GM15510 (cell line): ENCODE results near the gene RNF157.

Source experiments
- POLR2A ChIP-seq: IDR thresholded peaks from 3 replicates; pipeline ENCODE4 v1.6.1; 2011; ENCODE audit warnings: borderline replicate concordance; ENCODE audit not compliant: insufficient read length; ENCODE audit errors: extremely low read depth

The RNF157 gene

DNA sequence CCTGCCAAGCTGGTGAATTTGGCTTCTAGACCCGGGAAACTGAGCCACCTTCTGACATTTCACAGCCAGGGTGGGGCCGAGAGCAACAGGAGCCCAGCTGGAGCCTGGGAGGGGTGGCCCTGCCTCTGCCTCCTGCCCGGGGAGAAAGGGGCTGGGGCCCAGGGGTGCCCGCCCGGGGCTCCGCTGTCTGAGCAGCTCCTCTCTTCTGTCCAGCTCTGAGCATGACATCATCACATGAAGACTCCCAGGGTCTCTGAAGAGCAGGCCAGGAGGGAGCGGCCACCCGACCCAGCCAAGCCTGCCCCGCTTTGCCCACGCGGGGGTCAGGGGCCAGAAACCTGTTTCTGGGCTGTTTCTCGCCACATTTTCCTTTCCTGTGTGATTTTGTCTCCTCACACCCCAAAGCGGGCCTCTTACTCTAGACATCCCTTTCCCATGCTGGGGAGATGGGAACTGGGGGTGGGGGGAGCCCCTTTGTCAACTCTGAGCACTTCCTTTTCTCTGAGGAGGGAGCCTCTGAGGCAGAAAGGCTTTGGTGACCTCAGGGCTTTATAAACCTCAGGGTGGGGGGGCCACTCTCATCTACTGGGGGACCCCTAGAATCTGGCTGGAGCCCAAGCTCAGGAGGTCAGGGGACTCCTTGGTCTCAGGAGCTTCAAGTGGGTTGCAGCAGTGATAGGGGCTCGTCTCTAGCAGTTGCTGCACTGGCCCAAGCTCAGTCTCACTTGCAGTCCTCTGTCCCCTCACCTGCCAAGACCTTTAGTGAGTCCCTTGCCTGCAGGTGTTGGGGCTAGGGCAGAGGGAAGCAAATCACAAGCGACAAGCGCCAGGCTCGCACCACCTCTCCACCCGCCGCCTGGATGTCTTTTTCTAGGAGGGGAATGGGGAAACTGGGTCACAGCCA is 32.5 kb upstream of the RNF157 start:
- no peak for TF ChIP-seq POLR2A

- TF ChIP-seq POLR2A, result peak; percentile 74
Observed at GRCh38 chr17:76271669-76272540, 31.6 kb upstream of the RNF157 start.

- TF ChIP-seq POLR2A, result peak; percentile 39
Observed at GRCh38 chr17:76270770-76271668, 30.7 kb upstream of the RNF157 start.

GRCh38 chr17:76270127-76270592 is 29.9 kb upstream of the RNF157 start:
- TF ChIP-seq POLR2A, result peak; percentile 41

GRCh38 chr17:76268991-76269981 is 29.0 kb upstream of the RNF157 start:
- peak; percentile 1 for TF ChIP-seq POLR2A

GRCh38 chr17:76268015-76268749 is 27.9 kb upstream of the RNF157 start:
- peak; percentile 78 for TF ChIP-seq POLR2A

GRCh38 chr17:76267581-76268001 is 27.3 kb upstream of the RNF157 start:
- TF ChIP-seq POLR2A, result peak; percentile 18

DNA sequence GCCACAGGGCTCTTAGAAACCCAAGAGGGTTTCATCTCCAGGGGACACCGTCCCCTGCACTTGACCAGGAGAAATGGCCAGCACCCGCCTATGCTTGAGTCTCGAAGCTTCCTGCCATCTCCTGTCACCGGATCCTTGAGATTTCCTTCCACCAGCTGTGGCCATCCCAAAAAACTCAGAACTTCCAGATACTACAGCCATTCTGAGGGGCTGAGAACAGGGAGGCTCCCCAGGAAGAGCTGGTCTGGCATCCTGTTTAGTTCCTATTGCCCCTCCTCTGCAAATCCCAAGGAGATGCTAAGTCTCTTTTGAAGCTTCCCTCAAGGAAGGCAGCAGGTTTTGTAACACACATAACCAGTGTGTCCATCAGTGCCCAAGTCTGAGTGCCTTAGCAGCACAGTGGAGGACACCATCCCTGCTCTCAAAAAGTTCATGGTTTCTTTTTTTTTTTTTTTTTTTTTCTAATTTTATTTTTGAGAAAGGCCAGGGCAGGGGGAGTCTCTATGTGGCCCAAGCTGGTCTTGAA is 26.8 kb upstream of the RNF157 start:
- TF ChIP-seq POLR2A, result peak; percentile 15

GRCh38 chr17:76266244-76266938 is 26.1 kb upstream of the RNF157 start:
- peak; percentile 21 for TF ChIP-seq POLR2A

GRCh38 chr17:76265624-76266243 is 25.4 kb upstream of the RNF157 start:
- no peak for TF ChIP-seq POLR2A
